Ovary (tissue), 3 donors: ENCODE data around the gene CFAP119.

Experiments used
- CTCF ChIP-seq, 3 donors: fragments of 450-650 bp in 2 of 3; fragments of 200-600 bp in 1 of 3; IDR thresholded peaks; one replicate each; pipeline versions ENCODE4 v1.5.1 to v1.8.0; 2016 to 2022; ENCODE audit warnings: antibody characterized with exemption in 3 of 3, mild to moderate bottlenecking in 1 of 3
- EP300 ChIP-seq: sonication (generic); formaldehyde crosslinking; IDR thresholded peaks from one replicate; pipeline ENCODE4 v1.6.1; 2017; ENCODE audit warnings: antibody characterized with exemption
- POLR2A ChIP-seq: fragments of 450-650 bp; IDR thresholded peaks from one replicate; pipeline ENCODE4 v1.6.1; 2017; ENCODE audit warnings: antibody characterized with exemption, mild to moderate bottlenecking, moderate library complexity
- donor health status: DM: no; HTN: no; CAD: no.

DNA sequence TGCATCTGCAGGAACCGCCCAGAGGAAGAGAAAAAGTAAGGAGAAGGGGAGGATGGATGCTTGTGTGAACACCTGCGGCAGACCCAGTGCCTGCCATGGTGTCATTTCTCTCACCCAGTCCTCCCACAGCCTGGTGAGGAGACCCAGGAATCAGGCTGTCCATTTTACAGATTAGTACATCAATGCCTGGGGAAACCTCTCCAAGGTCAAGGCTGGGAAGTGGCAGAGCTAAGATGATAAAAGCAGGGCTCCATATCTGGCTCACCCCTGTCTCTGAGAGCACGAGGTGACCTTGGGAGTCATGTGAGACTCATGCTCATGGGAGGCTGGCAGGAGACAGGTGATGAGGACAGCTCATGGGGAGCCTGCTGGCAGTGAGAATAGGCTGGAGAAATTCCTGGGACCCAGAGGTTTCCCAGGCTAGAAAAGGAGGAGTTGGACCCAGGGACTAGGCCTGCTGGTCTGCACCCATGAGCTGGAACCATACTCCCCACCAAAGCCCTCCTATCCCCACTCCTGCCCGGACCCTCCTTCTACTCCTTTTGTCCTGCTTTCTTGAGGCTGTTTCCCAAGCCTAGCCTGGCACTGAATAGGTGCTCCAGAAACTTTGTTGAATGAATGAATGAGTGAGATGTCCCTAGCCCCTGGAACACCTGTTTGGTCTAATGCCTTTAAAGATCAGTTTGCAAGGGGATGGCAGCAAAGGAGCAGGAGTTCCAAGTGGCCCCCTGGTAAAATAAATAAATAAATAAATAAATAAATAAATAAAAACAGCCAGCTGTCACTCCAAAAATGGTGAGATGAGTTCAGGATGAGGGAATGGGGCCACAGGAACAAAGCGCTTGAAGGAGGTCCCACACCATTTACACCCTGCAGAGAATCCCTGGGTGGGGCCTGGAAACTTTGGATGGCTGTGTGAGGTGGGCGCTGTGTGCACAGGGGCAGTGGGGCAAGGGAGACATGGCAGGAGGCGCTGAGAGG, 23.6 kb upstream of the CFAP119 start:
- TF ChIP-seq CTCF (IDR thresholded peaks at IDR 0.05) (no peak), POLR2A (no peak), EP300 (no peak)
